ENCODE measurements around the gene PRKCE.

PRKCE gene

DNA sequence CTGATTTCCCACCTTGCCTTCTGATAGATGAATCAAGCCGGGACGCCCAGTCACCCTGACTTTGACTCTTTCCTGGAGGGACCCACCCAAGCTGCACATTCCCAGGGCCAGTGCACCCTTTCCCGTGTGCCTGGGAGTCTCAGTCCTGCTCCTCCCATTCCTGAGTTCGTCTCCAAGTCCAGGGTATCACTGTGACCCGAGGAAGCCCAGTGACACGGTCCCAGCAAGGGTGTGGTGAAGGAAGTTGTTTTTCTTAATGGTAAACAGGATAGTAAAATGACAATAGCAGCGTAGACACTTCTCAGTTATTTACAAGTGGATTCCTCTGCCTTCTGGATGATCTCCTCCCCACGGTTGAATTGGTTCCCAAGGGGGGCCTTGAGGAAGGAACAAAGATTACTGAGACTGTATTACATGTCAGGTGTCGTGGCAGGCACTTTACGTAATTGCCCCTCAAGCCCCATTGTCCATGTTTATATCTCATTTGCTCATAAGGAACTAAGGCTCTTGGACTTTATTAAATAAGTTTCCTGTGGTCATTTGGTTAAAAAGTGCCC lies 123.3 kb downstream of the PRKCE start:
- H3K4me3 ChIP-seq (ENCODE audit: low read depth, low read length), result no peak overlapping the region

DNA sequence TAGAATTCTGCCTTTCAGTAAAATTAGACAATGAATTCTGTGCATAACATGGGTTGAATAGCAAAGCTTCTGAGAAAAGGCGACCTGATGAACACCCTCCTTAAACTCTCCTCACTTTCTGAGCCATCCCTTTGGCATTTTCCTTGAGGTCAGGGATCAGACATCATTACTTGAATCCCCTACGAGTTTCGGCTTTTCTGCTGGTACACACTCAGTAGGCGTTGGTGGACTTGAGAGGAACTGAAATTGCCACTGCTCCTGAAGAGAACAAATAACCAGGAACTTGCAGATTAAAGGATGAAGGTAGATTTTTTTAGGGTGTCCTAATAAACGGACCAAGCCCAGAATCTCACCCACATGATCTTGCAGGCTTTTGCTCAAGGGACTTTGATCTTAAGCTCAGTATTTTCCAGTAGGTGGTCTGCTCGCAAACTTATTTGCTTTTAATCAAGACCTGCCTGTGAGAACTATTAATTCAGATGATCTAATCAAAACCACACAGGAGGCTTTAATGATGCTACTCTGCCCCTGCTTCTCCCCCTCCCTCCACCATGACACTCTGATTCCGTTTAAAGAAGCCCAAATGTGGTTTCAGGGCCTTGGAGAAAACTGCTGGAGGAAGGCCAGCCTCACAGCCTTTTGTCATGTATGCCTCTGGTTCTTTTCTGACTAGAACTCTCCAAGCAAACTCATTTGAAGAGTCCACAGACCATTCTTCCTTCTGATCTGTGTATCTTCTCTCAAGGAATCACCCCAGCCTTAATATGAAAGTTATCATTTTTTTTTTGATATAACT lies 124.9 kb downstream of the PRKCE start:
- H3K4me3 ChIP-seq (ENCODE audit: low read depth, low read length), result no peak overlapping the region

DNA sequence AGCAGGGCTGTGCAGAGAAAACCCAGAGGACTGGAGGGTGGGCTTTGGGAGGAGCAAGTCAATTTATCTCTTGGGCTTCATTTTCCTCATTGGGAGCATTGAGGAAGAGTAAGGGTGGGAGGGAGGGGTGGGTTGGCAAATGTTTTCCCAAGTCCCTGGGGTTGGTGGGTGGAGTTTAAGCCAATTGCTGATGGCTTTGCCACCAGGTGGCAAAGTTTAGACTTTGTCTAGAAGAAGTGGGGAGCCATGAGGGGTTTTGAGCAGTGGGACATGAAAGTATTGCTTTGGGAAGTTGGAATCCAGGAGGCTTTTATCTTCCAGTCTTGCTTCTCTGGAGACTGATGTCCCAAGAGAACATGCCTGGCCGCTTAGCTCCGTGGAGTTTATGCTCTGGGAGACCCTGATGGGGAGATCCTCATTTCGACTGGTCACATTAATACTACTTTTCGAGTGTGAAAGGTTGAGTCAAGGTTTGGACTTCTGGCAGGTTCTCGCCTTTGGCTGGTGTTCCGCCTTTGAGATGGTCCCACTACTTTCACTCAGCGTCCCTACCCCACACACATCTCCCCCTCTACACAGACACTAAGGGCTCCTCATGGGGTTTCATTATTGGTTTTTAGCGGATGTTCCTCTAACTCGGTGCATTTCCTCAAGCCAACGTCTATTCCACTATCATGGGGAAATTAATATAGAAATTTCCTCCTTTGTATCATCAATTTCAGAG lies 126.7 kb downstream of the PRKCE start:
- no peak overlapping the region for H3K4me3 ChIP-seq (ENCODE audit: low read depth, low read length)

- H3K4me3 ChIP-seq (ENCODE audit: low read depth, low read length), result no peak overlapping the region
These were observed 127.3 kb downstream of the PRKCE start for GRCh38 chr2:45778720-45779171.

- no peak overlapping the region for H3K4me3 ChIP-seq (ENCODE audit: low read depth, low read length)
These were observed 129.3 kb downstream of the PRKCE start for GRCh38 chr2:45780541-45781463.

- no peak overlapping the region for H3K4me3 ChIP-seq (ENCODE audit: low read depth, low read length)
These were observed 130.0 kb downstream of the PRKCE start for GRCh38 chr2:45781464-45781811.

DNA sequence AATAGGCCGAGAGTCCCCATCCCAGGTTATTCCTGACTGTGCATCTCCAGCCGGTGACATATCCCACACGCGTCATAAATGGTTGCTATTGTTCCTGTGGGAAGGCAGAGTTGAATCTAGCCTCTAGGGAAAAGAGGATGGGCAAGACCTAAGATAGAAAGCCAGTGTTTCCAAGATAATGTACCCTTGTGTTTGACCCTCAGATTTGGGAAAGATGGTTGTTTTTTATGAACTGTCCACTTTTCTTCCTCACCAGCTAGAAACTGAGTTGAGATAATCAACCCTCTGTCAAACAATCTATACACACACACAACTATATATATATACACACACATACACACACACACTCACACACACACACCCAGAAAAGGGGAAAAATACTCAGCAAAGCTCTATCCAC lies 131.0 kb downstream of the PRKCE start:
- H3K4me3 ChIP-seq (ENCODE audit: low read depth, low read length), result no peak overlapping the region

GRCh38 chr2:45782986-45783385 lies 131.5 kb downstream of the PRKCE start:
- H3K4me3 ChIP-seq (ENCODE audit: low read depth, low read length), result no peak overlapping the region

GRCh38 chr2:45786030-45786835 lies 134.8 kb downstream of the PRKCE start:
- no peak overlapping the region for H3K4me3 ChIP-seq (ENCODE audit: low read depth, low read length)

GRCh38 chr2:45786836-45787357 lies 135.4 kb downstream of the PRKCE start:
- H3K4me3 ChIP-seq (ENCODE audit: low read depth, low read length), result no peak overlapping the region

GRCh38 chr2:45788401-45788800 lies 136.9 kb downstream of the PRKCE start:
- no peak overlapping the region for H3K4me3 ChIP-seq (ENCODE audit: low read depth, low read length)

- no peak overlapping the region for H3K4me3 ChIP-seq (ENCODE audit: low read depth, low read length)
These were observed 137.8 kb downstream of the PRKCE start for GRCh38 chr2:45789317-45789716.

DNA sequence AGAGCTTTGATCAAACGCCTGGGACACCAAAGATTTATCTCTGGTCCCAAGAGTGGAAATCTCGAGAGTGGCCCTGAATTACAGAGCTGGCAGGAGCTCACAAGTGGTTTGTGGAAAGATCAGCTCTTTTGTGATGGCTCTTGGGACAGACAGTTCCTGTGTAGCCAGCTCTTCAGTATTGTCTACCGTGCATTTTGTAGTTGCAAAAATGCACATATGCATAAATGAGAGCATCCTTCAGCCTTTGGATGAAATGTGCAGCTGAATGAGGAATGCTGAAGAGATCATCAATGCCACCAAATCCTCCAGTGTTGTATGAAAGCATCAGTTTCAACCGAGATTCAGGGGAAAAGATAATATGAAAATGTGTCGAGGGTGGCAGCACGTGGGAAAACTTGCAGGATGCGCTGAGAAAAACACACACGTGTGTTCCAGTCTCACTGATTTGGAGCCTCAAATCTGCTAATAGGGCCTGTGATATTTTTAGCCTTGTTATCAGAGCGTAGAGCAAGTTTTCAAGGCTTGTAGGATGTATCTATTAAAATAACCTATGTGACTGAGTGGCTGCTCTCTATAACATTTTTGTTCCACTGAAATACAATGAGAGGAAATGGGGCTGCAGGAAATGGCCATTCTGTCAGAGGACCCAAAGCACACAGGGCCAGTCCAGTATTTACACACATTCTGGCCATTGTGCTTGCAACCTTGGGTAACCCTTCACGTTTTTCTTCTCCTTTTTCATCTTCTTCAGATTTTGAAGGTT lies 138.7 kb downstream of the PRKCE start:
- no peak overlapping the region for H3K4me3 ChIP-seq (ENCODE audit: low read depth, low read length)

DNA sequence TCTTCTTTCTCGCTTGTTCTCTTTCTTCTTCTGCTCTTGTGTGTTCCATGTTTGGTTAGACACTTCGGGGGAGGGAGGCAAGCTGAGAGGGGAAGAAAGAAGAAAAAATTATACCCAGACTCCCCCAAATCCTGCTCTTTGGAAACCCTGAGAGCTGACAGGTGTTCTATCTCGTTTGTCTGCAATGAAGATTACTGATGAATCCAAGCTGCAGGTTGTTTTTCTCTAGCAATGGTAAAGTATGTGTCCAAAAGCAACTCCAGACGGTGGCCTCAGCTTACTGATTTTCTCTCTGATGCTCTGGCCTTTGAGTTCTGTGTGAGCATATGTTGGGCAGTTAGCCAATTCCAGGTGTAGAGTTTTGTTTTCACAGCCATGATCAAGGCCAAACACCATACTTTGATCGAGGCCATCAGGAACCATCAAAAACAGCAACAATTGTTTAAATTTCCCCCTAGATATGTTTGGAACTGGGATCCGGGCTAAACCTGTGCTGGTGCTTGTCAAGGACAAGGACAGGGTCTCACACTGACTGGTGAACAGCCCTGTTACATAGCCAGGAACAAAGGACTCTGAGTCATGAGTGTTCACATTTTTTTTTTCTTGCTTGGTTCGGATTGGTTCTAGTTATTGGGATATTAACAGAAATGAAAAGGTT lies 142.0 kb downstream of the PRKCE start:
- no peak overlapping the region for H3K4me3 ChIP-seq (ENCODE audit: low read depth, low read length)

DNA sequence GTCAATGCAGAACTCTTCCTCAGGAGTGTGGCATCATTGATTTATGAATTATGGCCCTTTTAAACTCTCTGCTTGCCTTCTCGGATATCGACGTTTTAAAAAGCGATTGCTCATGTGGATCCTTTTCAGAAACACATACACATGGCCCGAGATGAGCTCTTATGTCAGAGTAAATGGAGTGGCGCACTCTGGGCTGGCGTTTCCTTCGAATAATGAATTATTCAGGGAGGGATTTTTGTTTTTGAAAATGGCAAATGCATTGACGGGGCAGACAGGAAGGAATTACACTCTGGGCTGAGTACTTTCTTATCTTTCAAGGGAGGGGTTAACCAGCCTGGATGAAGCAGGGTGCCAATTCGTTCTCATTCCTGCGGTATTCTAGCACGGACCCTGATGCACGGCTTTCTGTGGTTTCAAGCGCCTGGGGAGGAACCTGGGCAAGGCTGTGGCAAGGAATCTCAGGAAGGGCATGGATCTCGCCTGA lies 142.7 kb downstream of the PRKCE start:
- no peak overlapping the region for H3K4me3 ChIP-seq (ENCODE audit: low read depth, low read length)

DNA sequence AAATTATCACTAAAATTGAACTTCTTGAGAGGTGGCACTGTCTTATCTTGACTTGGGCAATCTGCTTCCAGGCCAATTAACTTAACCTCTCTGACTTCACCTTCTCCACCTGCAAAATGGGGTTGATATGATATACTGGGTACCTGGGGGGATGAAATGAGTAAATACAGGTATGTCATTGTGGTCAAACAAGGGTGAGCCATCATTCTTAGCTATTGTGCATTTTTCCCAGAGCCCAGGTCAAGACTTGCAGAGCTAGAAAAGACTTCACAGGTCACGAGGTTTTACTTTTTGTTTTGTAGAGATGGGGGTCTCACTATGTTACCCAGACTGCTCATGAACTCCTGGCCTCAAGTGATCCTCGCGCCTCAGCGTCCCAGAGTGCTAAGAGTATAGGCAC lies 145.0 kb downstream of the PRKCE start:
- H3K4me3 ChIP-seq (ENCODE audit: low read depth, low read length), result no peak overlapping the region

GRCh38 chr2:45797451-45798230 lies 146.2 kb downstream of the PRKCE start:
- no peak overlapping the region for H3K4me3 ChIP-seq (ENCODE audit: low read depth, low read length)
